CD4-positive, CD25-positive, alpha-beta regulatory T cell (primary cell): ENCODE measurements around the gene UBXN6. TPM values are rescaled to one million over a fixed set of nuclear protein-coding genes. Genes with fewer than 3 reads are reported as not detected.
A peak's percentile ranks its signal among the peaks of the same experiment; 100 is the strongest.

Experiments
- ATAC-seq, 2 donors: fragments of 150-1000 bp; cut with Tn5 transposase; one replicate each; pipeline ENCODE4 v1.10.0; 2021; ENCODE audit warnings: low read depth in 2 of 2, moderate number of reproducible peaks in 2 of 2, moderate library complexity in 1 of 2
- DNase-seq, 3 donors: peaks; one replicate each; pipeline versions ENCODE4 v3.0.0 to v3.0.0-alpha.2; 2012 to 2022; ENCODE audit warnings: mixed read lengths in 1 of 3
- H3K27ac ChIP-seq: one replicate; pipeline ENCODE4 v1.7.0; 2013; ENCODE audit warnings: mild to moderate bottlenecking, low read length; ENCODE audit not compliant: insufficient read depth, poor library complexity, severe bottlenecking
- H3K27me3 ChIP-seq: one replicate; pipeline ENCODE4 v1.7.0; 2013; ENCODE audit warnings: low read length; ENCODE audit not compliant: control insufficient read depth, insufficient read depth
- H3K36me3 ChIP-seq: one replicate; pipeline ENCODE4 v1.7.0; 2013; ENCODE audit warnings: mild to moderate bottlenecking, low read length, moderate library complexity; ENCODE audit not compliant: control insufficient read depth, insufficient read depth
- H3K4me1 ChIP-seq: 2 replicates; pipeline ENCODE4 v1.7.0; 2013; ENCODE audit warnings: mild to moderate bottlenecking, low read length; ENCODE audit not compliant: insufficient read depth, control insufficient read depth, poor library complexity, severe bottlenecking
- H3K4me3 ChIP-seq: one replicate; pipeline ENCODE4 v1.7.0; 2013; ENCODE audit warnings: low read depth, mild to moderate bottlenecking, low read length, moderate library complexity
- H3K9me3 ChIP-seq, 2 experiments: 1 replicate in 1 of 2; 2 replicates in 1 of 2; pipeline ENCODE4 v1.7.0; 2013; ENCODE audit warnings: low read length in 2 of 2, mild to moderate bottlenecking in 1 of 2, moderate library complexity in 1 of 2; ENCODE audit not compliant: control insufficient read depth in 2 of 2
- H3K27ac Mint-ChIP-seq, 3 donors: one replicate each; pipeline ENCODE4 v1.8.0; 2020 to 2022; ENCODE audit warnings: mild to moderate bottlenecking in 3 of 3, mixed read lengths in 3 of 3, moderate library complexity in 2 of 3
- H3K27me3 Mint-ChIP-seq: one replicate; pipeline ENCODE4 v1.8.0; 2022; ENCODE audit warnings: mild to moderate bottlenecking, mixed read lengths
- H3K36me3 Mint-ChIP-seq: one replicate; pipeline ENCODE4 v1.8.0; 2020; ENCODE audit warnings: mixed read lengths
- H3K4me1 Mint-ChIP-seq, 4 donors: one replicate each; pipeline ENCODE4 v1.8.0; 2020 to 2022; ENCODE audit warnings: mixed read lengths in 4 of 4, mild to moderate bottlenecking in 1 of 4
- H3K4me3 Mint-ChIP-seq, 4 donors: one replicate each; pipeline ENCODE4 v1.8.0; 2020 to 2022; ENCODE audit warnings: mild to moderate bottlenecking in 4 of 4, mixed read lengths in 4 of 4, moderate library complexity in 3 of 4
- H3K9me3 Mint-ChIP-seq, 7 donors: one replicate each; pipeline ENCODE4 v1.8.0; 2020 to 2022; ENCODE audit warnings: mixed read lengths in 7 of 7, mild to moderate bottlenecking in 3 of 7, moderate library complexity in 2 of 7
- polyA plus RNA-seq, 4 donors: library from polyadenylated mRNA; unstranded; fragments of 300-500 nt; fragmentation: Illumina TruSeq; gene quantifications; one replicate each; pipeline ENCODE4 v1.2.3, GENCODE V29; 2021
- total RNA-seq: library from RNA; stranded (reverse); gene quantifications from one replicate; pipeline ENCODE4 v1.2.3, GENCODE V29; 2022

UBXN6 gene
- total and polyA plus RNA-seq, 5 donors from 2014 or later, result 4.6 to 54.2 (median 5.1) TPM

- Histone ChIP-seq H3K4me3 (no peak overlapping the region), H3K27ac (no peak overlapping the region), H3K27me3 (no peaks in the 10 kb centered on the region), H3K36me3 (peaks cover 7% of the 10 kb centered on the region), H3K4me1 (no peaks in the 10 kb centered on the region), H3K9me3 (no peaks in the 10 kb centered on the region)
- Mint-ChIP-seq H3K27ac (no peak overlapping the region), H3K4me3 (no peak overlapping the region), H3K36me3 (peaks cover 12% of the 10 kb centered on the region), H3K4me1 (no peaks in the 10 kb centered on the region), H3K27me3 (no peaks in the 10 kb centered on the region), H3K9me3 (peaks cover 0 to 2% (median 0%) of the 10 kb centered on the region in 7 donors)
- ATAC-seq, result no peak
- DNase-seq, result no peak
Measured at GRCh38 chr19:4503825-4504170, 46.2 kb upstream of the UBXN6 start.

GRCh38 chr19:4503132-4503824 lies 45.7 kb upstream of the UBXN6 start:
- no peak overlapping the region for H3K27ac ChIP-seq
- no peaks in the 10 kb centered on the region for H3K4me1 Mint-ChIP-seq
- H3K36me3 ChIP-seq, result peaks cover 12% of the 10 kb centered on the region
- ATAC-seq, result no peak
- no peak for DNase-seq
- H3K27me3 Mint-ChIP-seq, result no peaks in the 10 kb centered on the region
- no peak overlapping the region for H3K27ac Mint-ChIP-seq
- peaks cover 0 to 2% (median 0%) of the 10 kb centered on the region in 7 donors for H3K9me3 Mint-ChIP-seq
- H3K4me1 ChIP-seq, result no peaks in the 10 kb centered on the region
- H3K9me3 ChIP-seq, result no peaks in the 10 kb centered on the region
- peaks cover 12% of the 10 kb centered on the region for H3K36me3 Mint-ChIP-seq
- H3K4me3 Mint-ChIP-seq, result no peak overlapping the region
- H3K4me3 ChIP-seq, result no peak overlapping the region
- no peaks in the 10 kb centered on the region for H3K27me3 ChIP-seq

GRCh38 chr19:4502282-4503131 lies 44.9 kb upstream of the UBXN6 start:
- H3K4me1 Mint-ChIP-seq, result no peaks in the 10 kb centered on the region
- Histone ChIP-seq H3K4me3 (no peak overlapping the region), H3K9me3 (no peaks in the 10 kb centered on the region), H3K27ac (no peak overlapping the region), H3K4me1 (no peaks in the 10 kb centered on the region), H3K36me3 (peaks cover 20% of the 10 kb centered on the region), H3K27me3 (no peaks in the 10 kb centered on the region)
- no peak overlapping the region for H3K4me3 Mint-ChIP-seq
- H3K9me3 Mint-ChIP-seq, result peaks cover 0 to 2% (median 0%) of the 10 kb centered on the region in 7 donors
- DNase-seq (no peak), ATAC-seq (no peak)
- H3K36me3 Mint-ChIP-seq, result peaks cover 12% of the 10 kb centered on the region
- H3K27ac Mint-ChIP-seq, result no peak overlapping the region
- H3K27me3 Mint-ChIP-seq, result no peaks in the 10 kb centered on the region

GRCh38 chr19:4501691-4502090 lies 44.1 kb upstream of the UBXN6 start:
- H3K4me1 Mint-ChIP-seq, result no peaks in the 10 kb centered on the region
- H3K9me3 Mint-ChIP-seq, result peaks cover 0 to 2% (median 0%) of the 10 kb centered on the region in 7 donors
- no peak for ATAC-seq

GRCh38 chr19:4500841-4501591 lies 43.4 kb upstream of the UBXN6 start:
- no peaks in the 10 kb centered on the region for H3K9me3 Mint-ChIP-seq
- no peaks in the 10 kb centered on the region for H3K27me3 Mint-ChIP-seq
- Histone ChIP-seq H3K9me3 (no peaks in the 10 kb centered on the region), H3K27ac (no peak overlapping the region), H3K4me3 (no peak overlapping the region), H3K36me3 (peaks cover 28% of the 10 kb centered on the region), H3K4me1 (no peaks in the 10 kb centered on the region), H3K27me3 (no peaks in the 10 kb centered on the region)
- ATAC-seq (no peak), DNase-seq (no peak)
- no peak overlapping the region for H3K4me3 Mint-ChIP-seq
- H3K27ac Mint-ChIP-seq, result no peak overlapping the region
- no peaks in the 10 kb centered on the region for H3K4me1 Mint-ChIP-seq
- peaks cover 4% of the 10 kb centered on the region for H3K36me3 Mint-ChIP-seq

More at GRCh38 chr19:4501691-4502090, 44.1 kb upstream of the UBXN6 start:
- Histone ChIP-seq H3K9me3 (no peaks in the 10 kb centered on the region), H3K4me1 (no peaks in the 10 kb centered on the region), H3K27ac (no peak overlapping the region), H3K4me3 (no peak overlapping the region), H3K36me3 (peaks cover 22% of the 10 kb centered on the region), H3K27me3 (no peaks in the 10 kb centered on the region)
- no peak for DNase-seq
- H3K27me3 Mint-ChIP-seq, result no peaks in the 10 kb centered on the region
- H3K4me3 Mint-ChIP-seq, result no peak overlapping the region
- H3K27ac Mint-ChIP-seq, result no peak overlapping the region
- peaks cover 11% of the 10 kb centered on the region for H3K36me3 Mint-ChIP-seq

GRCh38 chr19:4499855-4500254 lies 42.3 kb upstream of the UBXN6 start:
- Mint-ChIP-seq H3K36me3 (peaks cover 3% of the 10 kb centered on the region), H3K27me3 (no peaks in the 10 kb centered on the region), H3K4me3 (no peak overlapping the region), H3K4me1 (no peaks in the 10 kb centered on the region), H3K27ac (no peak overlapping the region), H3K9me3 (no peaks in the 10 kb centered on the region)
- ATAC-seq (no peak), DNase-seq (no peak)
- Histone ChIP-seq H3K36me3 (peaks cover 30% of the 10 kb centered on the region), H3K27ac (no peak overlapping the region), H3K4me3 (no peak overlapping the region), H3K27me3 (no peaks in the 10 kb centered on the region), H3K9me3 (no peaks in the 10 kb centered on the region), H3K4me1 (no peaks in the 10 kb centered on the region)

GRCh38 chr19:4499318-4499717 lies 41.7 kb upstream of the UBXN6 start:
- Mint-ChIP-seq H3K4me1 (no peaks in the 10 kb centered on the region), H3K27ac (peak overlapping the region in 1 of 3 donors; percentile 11)

More at GRCh38 chr19:4499318-4499717, 41.7 kb upstream of the UBXN6 start:
- no peaks in the 10 kb centered on the region for H3K27me3 Mint-ChIP-seq
- H3K4me3 ChIP-seq, result no peak overlapping the region
- no peaks in the 10 kb centered on the region for H3K4me1 ChIP-seq
- peaks cover 3% of the 10 kb centered on the region for H3K36me3 Mint-ChIP-seq
- no peak for DNase-seq
- H3K9me3 ChIP-seq, result no peaks in the 10 kb centered on the region
- peaks cover 30% of the 10 kb centered on the region for H3K36me3 ChIP-seq
- ATAC-seq, result no peak
- H3K27ac ChIP-seq, result no peak overlapping the region
- no peaks in the 10 kb centered on the region for H3K27me3 ChIP-seq
- H3K9me3 Mint-ChIP-seq, result no peaks in the 10 kb centered on the region
- H3K4me3 Mint-ChIP-seq, result no peak overlapping the region
